NOMO-1 treated with DMSO at 0.1 percent for 48 hours (cell line): ENCODE data around the gene STXBP6.

ENCODE experiments used
- DNase-seq: peaks from one replicate; lab custom pipeline; 2025; ENCODE audit not compliant: unreplicated experiment; lab: John Stamatoyannopoulos, UW

The STXBP6 gene

GRCh38 chr14:24921903-24922302, 128.0 kb downstream of the STXBP6 start:
- DNase-seq = no peak

- DNase-seq = no peak
Observed at GRCh38 chr14:24920265-24921075, 129.5 kb downstream of the STXBP6 start.

GRCh38 chr14:24918822-24919221, 131.1 kb downstream of the STXBP6 start:
- no peak for DNase-seq

GRCh38 chr14:24915958-24916595, 133.9 kb downstream of the STXBP6 start:
- DNase-seq = no peak

- no peak for DNase-seq
Observed at GRCh38 chr14:24915403-24915921, 134.5 kb downstream of the STXBP6 start.

- no peak for DNase-seq
Observed at GRCh38 chr14:24913746-24914145, 136.2 kb downstream of the STXBP6 start.

- no peak for DNase-seq
Observed at GRCh38 chr14:24913021-24913420, 136.9 kb downstream of the STXBP6 start.

GRCh38 chr14:24911324-24912109, 138.4 kb downstream of the STXBP6 start:
- no peak for DNase-seq

GRCh38 chr14:24910408-24910986, 139.4 kb downstream of the STXBP6 start:
- no peak for DNase-seq

- no peak for DNase-seq
Observed at GRCh38 chr14:24909523-24910302, 140.2 kb downstream of the STXBP6 start.

- DNase-seq = no peak
Observed at GRCh38 chr14:24908592-24909236, 141.2 kb downstream of the STXBP6 start.

GRCh38 chr14:24904533-24904932, 145.4 kb downstream of the STXBP6 start:
- DNase-seq = no peak

GRCh38 chr14:24903337-24903736, 146.6 kb downstream of the STXBP6 start:
- DNase-seq = no peak

- DNase-seq = no peak
Observed at GRCh38 chr14:24900269-24901100, 149.5 kb downstream of the STXBP6 start.

- no peak for DNase-seq
Observed at GRCh38 chr14:24897793-24898192, 152.2 kb downstream of the STXBP6 start.

- no peak for DNase-seq
Observed at GRCh38 chr14:24895622-24896021, 154.3 kb downstream of the STXBP6 start.

- DNase-seq = no peak
Observed at GRCh38 chr14:24895243-24895583, 154.7 kb downstream of the STXBP6 start.

- DNase-seq = no peak
Observed at GRCh38 chr14:24894583-24895242, 155.2 kb downstream of the STXBP6 start.
